ENCODE data around the gene UNC119. TPM values are rescaled to one million over a fixed set of nuclear protein-coding genes. Genes with fewer than 3 reads are reported as not detected.
A peak's percentile ranks its signal among the peaks of the same experiment; 100 is the strongest.

The UNC119 gene
- polyA plus RNA-seq, 1 experiment, result 54.3 TPM

GRCh38 chr17:28597606-28598383 is 45.4 kb upstream of the UNC119 start:
- no peak for DNase-seq (ENCODE audit: low read depth, low spot score)
- POLR2A ChIA-PET, result no interaction called here
- Histone ChIP-seq H3K9me3 (ENCODE audit: control insufficient read depth, insufficient read depth, low read length) (no peaks in the 10 kb centered on the region; the same call in 1 of the 2 replicates), H3K27ac (ENCODE audit: low read depth, low read length) (no peak overlapping the region), H3K27me3 (ENCODE audit: control insufficient read depth, insufficient read depth, low read length) (no peaks in the 10 kb centered on the region), H3K4me3 (ENCODE audit: low read depth, low read length) (peak overlapping the region; percentile 88)
- CTCF ChIA-PET, result no interaction called here
- TF ChIP-seq, protein P1, sequence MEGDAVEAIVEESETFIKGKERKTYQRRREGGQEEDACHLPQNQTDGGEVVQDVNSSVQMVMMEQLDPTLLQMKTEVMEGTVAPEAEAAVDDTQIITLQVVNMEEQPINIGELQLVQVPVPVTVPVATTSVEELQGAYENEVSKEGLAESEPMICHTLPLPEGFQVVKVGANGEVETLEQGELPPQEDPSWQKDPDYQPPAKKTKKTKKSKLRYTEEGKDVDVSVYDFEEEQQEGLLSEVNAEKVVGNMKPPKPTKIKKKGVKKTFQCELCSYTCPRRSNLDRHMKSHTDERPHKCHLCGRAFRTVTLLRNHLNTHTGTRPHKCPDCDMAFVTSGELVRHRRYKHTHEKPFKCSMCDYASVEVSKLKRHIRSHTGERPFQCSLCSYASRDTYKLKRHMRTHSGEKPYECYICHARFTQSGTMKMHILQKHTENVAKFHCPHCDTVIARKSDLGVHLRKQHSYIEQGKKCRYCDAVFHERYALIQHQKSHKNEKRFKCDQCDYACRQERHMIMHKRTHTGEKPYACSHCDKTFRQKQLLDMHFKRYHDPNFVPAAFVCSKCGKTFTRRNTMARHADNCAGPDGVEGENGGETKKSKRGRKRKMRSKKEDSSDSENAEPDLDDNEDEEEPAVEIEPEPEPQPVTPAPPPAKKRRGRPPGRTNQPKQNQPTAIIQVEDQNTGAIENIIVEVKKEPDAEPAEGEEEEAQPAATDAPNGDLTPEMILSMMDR (IDR thresholded peaks at IDR 0.05; ENCODE audit: low read depth, low read length), result no peak

DNA sequence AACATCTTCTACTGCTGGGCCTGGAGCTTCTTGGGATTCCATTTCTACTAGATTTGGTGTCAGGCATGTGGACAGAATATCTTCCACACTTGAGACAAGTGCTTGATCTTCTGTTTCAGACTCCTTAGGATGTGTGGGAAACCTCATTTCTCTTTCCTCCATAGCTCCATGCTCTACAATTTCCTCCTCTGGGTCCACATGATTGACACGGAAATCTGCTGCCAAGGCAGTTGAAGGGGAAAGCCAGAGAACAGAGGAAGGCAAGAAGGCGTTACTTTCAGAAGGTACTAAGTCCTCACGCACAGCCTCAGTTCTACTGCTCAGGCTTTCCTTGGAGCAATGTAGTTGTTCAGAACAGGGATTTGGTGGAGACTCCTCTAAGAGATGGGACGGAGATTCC is 39.8 kb upstream of the UNC119 start:
- TF ChIP-seq, protein P1 (IDR thresholded peaks at IDR 0.05; ENCODE audit: low read depth, low read length), result no peak
- DNase-seq (ENCODE audit: low read depth, low spot score), result no peak
- ChIA-PET CTCF (no interaction called here), POLR2A (no interaction called here)
- no peaks in the 10 kb centered on the region for H3K9me3 ChIP-seq (ENCODE audit: control insufficient read depth, insufficient read depth, low read length)
- H3K4me3 ChIP-seq (ENCODE audit: low read depth, low read length), result no peak overlapping the region
- no peaks in the 10 kb centered on the region for H3K27me3 ChIP-seq (ENCODE audit: control insufficient read depth, insufficient read depth, low read length)
- H3K27ac ChIP-seq (ENCODE audit: low read depth, low read length), result no peak overlapping the region

- POLR2A ChIA-PET, result no interaction called here
These were observed 33.4 kb upstream of the UNC119 start for GRCh38 chr17:28585851-28586250.

DNA sequence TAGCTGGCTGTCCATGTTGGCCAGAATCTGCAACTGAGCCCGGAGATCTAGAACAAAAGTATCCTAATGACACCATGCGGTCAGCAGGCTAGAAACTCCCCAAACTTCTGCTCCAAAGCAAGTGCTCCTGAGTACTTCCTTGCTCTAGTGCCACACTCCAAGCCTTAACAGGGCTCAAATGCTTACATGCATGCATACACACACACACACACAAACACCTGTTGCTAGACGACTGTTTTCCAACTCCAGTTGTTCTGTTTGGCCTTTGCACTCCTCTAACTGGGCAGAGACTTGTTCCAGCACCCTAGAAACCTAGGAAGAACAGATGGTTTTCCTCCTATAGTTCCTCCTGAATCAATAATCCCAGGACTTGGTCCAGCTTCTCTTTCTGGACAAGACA is 32.0 kb upstream of the UNC119 start:
- Histone ChIP-seq H3K9me3 (ENCODE audit: control insufficient read depth, insufficient read depth, low read length) (no peaks in the 10 kb centered on the region), H3K27me3 (ENCODE audit: control insufficient read depth, insufficient read depth, low read length) (no peaks in the 10 kb centered on the region), H3K27ac (ENCODE audit: low read depth, low read length) (no peak overlapping the region), H3K4me3 (ENCODE audit: low read depth, low read length) (no peak overlapping the region)
- ChIA-PET CTCF (no interaction called here), POLR2A (no interaction called here)
- TF ChIP-seq, protein P1 (IDR thresholded peaks at IDR 0.05; ENCODE audit: low read depth, low read length), result no peak
- DNase-seq (ENCODE audit: low read depth, low spot score), result no peak

More at GRCh38 chr17:28585851-28586250, 33.4 kb upstream of the UNC119 start:
- CTCF ChIA-PET, result no interaction called here
- no peak overlapping the region for H3K27ac ChIP-seq (ENCODE audit: low read depth, low read length)
- no peaks in the 10 kb centered on the region for H3K27me3 ChIP-seq (ENCODE audit: control insufficient read depth, insufficient read depth, low read length)
- H3K9me3 ChIP-seq (ENCODE audit: control insufficient read depth, insufficient read depth, low read length), result no peaks in the 10 kb centered on the region
- TF ChIP-seq, protein P1 (IDR thresholded peaks at IDR 0.05; ENCODE audit: low read depth, low read length), result no peak
- no peak overlapping the region for H3K4me3 ChIP-seq (ENCODE audit: low read depth, low read length)
- no peak for DNase-seq (ENCODE audit: low read depth, low spot score)

- no peak for DNase-seq (ENCODE audit: low read depth, low spot score)
- H3K4me3 ChIP-seq (ENCODE audit: low read depth, low read length), result no peak overlapping the region
- H3K27ac ChIP-seq (ENCODE audit: low read depth, low read length), result no peak overlapping the region
- TF ChIP-seq, protein P1 (IDR thresholded peaks at IDR 0.05; ENCODE audit: low read depth, low read length), result no peak
- POLR2A ChIA-PET, result no interaction called here
- H3K9me3 ChIP-seq (ENCODE audit: control insufficient read depth, insufficient read depth, low read length), result no peaks in the 10 kb centered on the region
- H3K27me3 ChIP-seq (ENCODE audit: control insufficient read depth, insufficient read depth, low read length), result no peaks in the 10 kb centered on the region
- CTCF ChIA-PET, result no interaction called here
These were observed 30.1 kb upstream of the UNC119 start for GRCh38 chr17:28582513-28582912.
